Measurements from ENCODE around the gene C12orf75. TPM values are rescaled to one million over a fixed set of nuclear protein-coding genes. Genes with fewer than 3 reads are reported as not detected.
"Not testable (repeated sequence)": the region's sequence is repeated elsewhere in the genome, so short reads cannot be mapped to it uniquely, and the experiment has no call there.

The C12orf75 gene
- total and polyA plus RNA-seq, 2 of the 13 experiments (the other 11 are each of a cell fraction or from before 2014, with no cell fraction given): 16.1 to 19.8 TPM

DNA sequence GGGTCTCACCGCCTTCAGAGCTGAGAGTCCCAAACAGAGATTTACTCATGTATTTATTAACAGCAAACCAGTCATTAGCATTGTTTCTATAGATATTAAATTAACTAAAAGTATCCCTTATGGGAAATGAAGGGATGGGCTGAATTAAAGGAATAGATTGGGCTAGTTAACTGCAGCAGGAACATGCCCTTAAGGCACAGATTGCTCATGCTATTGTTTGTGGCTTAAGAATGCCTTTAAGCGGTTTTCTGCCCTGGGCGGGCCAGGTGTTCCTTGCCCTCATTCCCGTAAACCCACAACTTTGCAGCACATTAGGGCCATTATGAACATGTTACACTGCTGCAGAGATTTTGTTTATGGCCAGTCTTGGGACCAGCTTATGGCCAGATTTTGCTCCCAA lies 21.7 kb upstream of the C12orf75 start:
- in situ Hi-C loops (cut with HindIII; ENCODE audit: extremely low pct_ligation_motif_present, low pct_unique_long_range_greater_than_20kb); CTCF ChIA-PET (ENCODE audit: low intra/inter-chr PET ratio, low total read pairs); H3K36me3 ChIP-seq (replicated peaks in 1 of 2; ENCODE audit: control insufficient read depth in 1 of 2, insufficient read depth in 2 of 2, low read length in 2 of 2); H2AFZ ChIP-seq (ENCODE audit: low read length); H3K4me3 ChIP-seq (replicated peaks in 1 of 3; ENCODE audit: insufficient read depth in 1 of 3, low read depth in 2 of 3, low read length in 3 of 3); H3K27ac ChIP-seq (ENCODE audit: extremely low read length, insufficient read depth, low read length); ATAC-seq; H3K9ac ChIP-seq (ENCODE audit: insufficient read depth, low read depth, low read length); BruUV-seq (replicated peaks); H3K9me3 ChIP-seq (ENCODE audit: low read length); H3K79me2 ChIP-seq (ENCODE audit: insufficient read depth, low read length); intact Hi-C loops (cut with micrococcal nuclease; ENCODE audit: unreplicated experiment); DNase-seq (ENCODE audit: low spot score); H3K4me2 ChIP-seq (ENCODE audit: low read depth, low read length); H3K27me3 ChIP-seq (ENCODE audit: control insufficient read depth in 1 of 2, insufficient read depth in 2 of 2, low read length in 2 of 2); FAIRE-seq; H4K20me1 ChIP-seq (ENCODE audit: insufficient read depth, low read length): not testable (repeated sequence)
- H3K4me1 ChIP-seq (ENCODE audit: insufficient read depth, low read length): peaks cover 12% of the 10 kb centered on the region
- 96% methylated on average over 4 of the region's 4 CpGs for WGBS (ENCODE audit: low lambda C conversion rate)
- TF ChIP-seq ZNF761 (CRISPR knock-in tag; conservative IDR thresholded peaks at IDR 0.05): peak; percentile 99
- POLR2A ChIA-PET: interaction anchor here (1.4 kb wide), 1 partner anchor 8 kb away, joined by 3 read pairs; no protein-coding TSS in a partner anchor

- ATAC-seq; H3K27me3 ChIP-seq (ENCODE audit: control insufficient read depth in 1 of 2, insufficient read depth in 2 of 2, low read length in 2 of 2); H3K4me2 ChIP-seq (ENCODE audit: low read depth, low read length); FAIRE-seq; H3K9me3 ChIP-seq (ENCODE audit: low read length); H3K4me3 ChIP-seq (replicated peaks in 1 of 3; ENCODE audit: insufficient read depth in 1 of 3, low read depth in 2 of 3, low read length in 3 of 3); CTCF ChIA-PET (ENCODE audit: low intra/inter-chr PET ratio, low total read pairs); POLR2A ChIA-PET; H3K9ac ChIP-seq (ENCODE audit: insufficient read depth, low read depth, low read length); H3K79me2 ChIP-seq (ENCODE audit: insufficient read depth, low read length); intact Hi-C loops (cut with micrococcal nuclease; ENCODE audit: unreplicated experiment); H3K36me3 ChIP-seq (replicated peaks in 1 of 2; ENCODE audit: control insufficient read depth in 1 of 2, insufficient read depth in 2 of 2, low read length in 2 of 2); H4K20me1 ChIP-seq (ENCODE audit: insufficient read depth, low read length); BruUV-seq (replicated peaks); in situ Hi-C loops (cut with HindIII; ENCODE audit: extremely low pct_ligation_motif_present, low pct_unique_long_range_greater_than_20kb); H3K27ac ChIP-seq (ENCODE audit: extremely low read length, insufficient read depth, low read length); H2AFZ ChIP-seq (ENCODE audit: low read length): not testable (repeated sequence)
- peak; percentile 51 for DNase-seq (ENCODE audit: low spot score)
- 0 out of 2 replicates have a peak, but pooled peaks have one; percentile 13 for TF ChIP-seq ARID5B (CRISPR knock-in tag; IDR thresholded peaks at IDR 0.05)
- TF ChIP-seq, protein P1, sequence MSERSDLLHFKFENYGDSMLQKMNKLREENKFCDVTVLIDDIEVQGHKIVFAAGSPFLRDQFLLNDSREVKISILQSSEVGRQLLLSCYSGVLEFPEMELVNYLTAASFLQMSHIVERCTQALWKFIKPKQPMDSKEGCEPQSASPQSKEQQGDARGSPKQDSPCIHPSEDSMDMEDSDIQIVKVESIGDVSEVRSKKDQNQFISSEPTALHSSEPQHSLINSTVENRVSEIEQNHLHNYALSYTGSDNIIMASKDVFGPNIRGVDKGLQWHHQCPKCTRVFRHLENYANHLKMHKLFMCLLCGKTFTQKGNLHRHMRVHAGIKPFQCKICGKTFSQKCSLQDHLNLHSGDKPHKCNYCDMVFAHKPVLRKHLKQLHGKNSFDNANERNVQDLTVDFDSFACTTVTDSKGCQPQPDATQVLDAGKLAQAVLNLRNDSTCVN (CRISPR knock-in tag; IDR thresholded peaks at IDR 0.05; ENCODE audit: borderline replicate concordance): peak; percentile 98
- peak; percentile 55 for TF ChIP-seq HNF4A (CRISPR knock-in tag; IDR thresholded peaks at IDR 0.05)
- 28% methylated on average over 3 of the region's 3 CpGs for WGBS (ENCODE audit: low lambda C conversion rate)
- H3K4me1 ChIP-seq (ENCODE audit: insufficient read depth, low read length): peaks cover 12% of the 10 kb centered on the region
Observed at GRCh38 chr12:105309384-105309783, 21.1 kb upstream of the C12orf75 start.

DNA sequence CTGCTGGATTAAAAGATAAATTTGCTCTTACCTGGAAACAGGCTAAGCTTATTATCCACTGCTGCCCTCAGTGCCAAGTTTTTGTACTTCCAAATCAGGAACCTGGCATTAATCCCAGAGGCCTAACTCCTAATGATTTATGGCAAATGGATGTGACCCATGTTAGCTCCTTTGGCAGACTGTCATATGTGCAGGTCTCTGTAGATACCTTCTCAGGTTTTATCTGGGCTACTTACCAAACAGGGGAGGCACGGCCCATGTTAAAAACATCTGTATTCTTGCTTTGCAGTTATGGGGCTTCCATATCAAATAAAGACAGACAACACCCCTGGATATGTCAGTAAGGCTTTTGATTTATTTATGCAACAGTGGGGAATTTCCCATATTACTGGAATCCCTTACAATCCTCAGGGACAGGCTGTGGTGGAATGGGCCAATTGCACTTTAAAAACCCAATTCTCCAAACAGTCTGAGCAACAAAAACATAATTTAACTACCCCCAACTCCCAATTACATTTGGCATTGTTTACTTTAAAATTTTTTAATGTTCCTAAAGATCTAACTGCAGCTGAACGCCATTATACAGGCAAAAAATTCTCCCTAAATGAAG lies 19.9 kb upstream of the C12orf75 start:
- H3K79me2 ChIP-seq (ENCODE audit: insufficient read depth, low read length); H3K27ac ChIP-seq (ENCODE audit: extremely low read length, insufficient read depth, low read length); H3K27me3 ChIP-seq (ENCODE audit: control insufficient read depth in 1 of 2, insufficient read depth in 2 of 2, low read length in 2 of 2); DNase-seq (ENCODE audit: low spot score); H3K4me3 ChIP-seq (replicated peaks in 1 of 3; ENCODE audit: insufficient read depth in 1 of 3, low read depth in 2 of 3, low read length in 3 of 3); H3K4me2 ChIP-seq (ENCODE audit: low read depth, low read length); H3K9ac ChIP-seq (ENCODE audit: insufficient read depth, low read depth, low read length); H3K36me3 ChIP-seq (replicated peaks in 1 of 2; ENCODE audit: control insufficient read depth in 1 of 2, insufficient read depth in 2 of 2, low read length in 2 of 2); intact Hi-C loops (cut with micrococcal nuclease; ENCODE audit: unreplicated experiment); in situ Hi-C loops (cut with HindIII; ENCODE audit: extremely low pct_ligation_motif_present, low pct_unique_long_range_greater_than_20kb); H3K9me3 ChIP-seq (ENCODE audit: low read length); FAIRE-seq; BruUV-seq (replicated peaks); H4K20me1 ChIP-seq (ENCODE audit: insufficient read depth, low read length); POLR2A ChIA-PET; H2AFZ ChIP-seq (ENCODE audit: low read length); ATAC-seq; CTCF ChIA-PET (ENCODE audit: low intra/inter-chr PET ratio, low total read pairs): not testable (repeated sequence)
- 90% methylated on average over 2 of the region's 2 CpGs for WGBS (ENCODE audit: low lambda C conversion rate)
- peaks cover 12% of the 10 kb centered on the region for H3K4me1 ChIP-seq (ENCODE audit: insufficient read depth, low read length)

Data from HepG2 (cell line).